Measurements from ENCODE around the gene SULT2B1. TPM values are rescaled to one million over a fixed set of nuclear protein-coding genes. Genes with fewer than 3 reads are reported as not detected.
"Not testable (repeated sequence)": the region's sequence is repeated elsewhere in the genome, so short reads cannot be mapped to it uniquely, and the experiment has no call there.

Gene SULT2B1
- total RNA-seq, 1 donor from 2014 or later: not detected

GRCh38 chr19:48618916-48619691, 67.1 kb downstream of the SULT2B1 start, which contains the start of the genes RPL18 and SPHK2:
RPL18 (minus strand) TSS chr19:48619178; CDS start chr19:48619143, 35 bp downstream.
SPHK2 (plus strand) TSS chr19:48619506; CDS start chr19:48620515, 1,009 bp downstream.
- DNase-seq (ENCODE audit: low read depth in 2 of 2): peak; percentile 100

DNA sequence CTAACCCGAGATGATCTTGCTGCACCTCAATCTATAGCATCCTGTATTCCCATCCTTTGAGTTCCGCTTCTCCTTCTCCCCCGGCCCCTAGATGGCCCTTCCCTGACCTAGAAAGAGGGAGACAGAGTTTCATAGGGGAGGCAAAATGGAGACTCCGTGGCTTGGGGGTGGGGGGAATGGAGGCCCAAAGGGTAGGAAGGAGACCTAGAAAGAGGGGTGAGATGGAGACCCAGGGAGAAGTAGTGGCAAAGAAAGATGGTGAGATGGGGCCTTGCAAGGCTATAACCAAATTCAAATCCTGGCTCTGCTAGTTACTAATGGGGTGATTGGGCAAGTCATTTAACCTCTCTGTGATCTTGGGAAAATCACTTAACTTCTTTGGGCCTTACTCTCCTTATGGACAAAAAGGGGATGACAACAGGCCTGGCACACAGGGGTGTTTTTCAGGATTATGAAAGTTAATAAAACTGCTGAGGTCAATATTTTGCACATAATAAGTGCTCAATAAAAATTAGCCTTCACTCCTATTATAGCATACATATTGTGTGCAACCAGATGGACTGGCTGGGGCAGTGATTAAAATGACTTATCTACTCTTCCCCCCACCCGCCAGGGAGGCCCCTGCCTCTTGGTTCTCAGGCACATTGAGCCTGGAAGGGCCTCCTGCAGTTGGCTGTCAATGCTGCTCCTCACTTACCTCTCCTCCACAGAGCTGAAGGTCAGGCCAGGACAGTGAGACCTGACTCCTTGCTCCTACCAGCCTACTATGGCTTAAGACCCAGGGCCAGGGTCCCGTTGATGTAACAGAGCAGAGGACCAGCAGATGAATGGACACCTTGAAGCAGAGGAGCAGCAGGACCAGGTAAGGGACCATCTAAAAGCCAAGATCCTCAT, 68.0 kb downstream of the SULT2B1 start:
- no peak for DNase-seq (ENCODE audit: low read depth in 2 of 2)

GRCh38 chr19:48623556-48624066, 71.6 kb downstream of the SULT2B1 start:
- no peak for DNase-seq (ENCODE audit: low read depth in 2 of 2)

- peak; percentile 99 for DNase-seq (ENCODE audit: low read depth in 2 of 2)
Measured at GRCh38 chr19:48624067-48624594, 72.2 kb downstream of the SULT2B1 start.

DNA sequence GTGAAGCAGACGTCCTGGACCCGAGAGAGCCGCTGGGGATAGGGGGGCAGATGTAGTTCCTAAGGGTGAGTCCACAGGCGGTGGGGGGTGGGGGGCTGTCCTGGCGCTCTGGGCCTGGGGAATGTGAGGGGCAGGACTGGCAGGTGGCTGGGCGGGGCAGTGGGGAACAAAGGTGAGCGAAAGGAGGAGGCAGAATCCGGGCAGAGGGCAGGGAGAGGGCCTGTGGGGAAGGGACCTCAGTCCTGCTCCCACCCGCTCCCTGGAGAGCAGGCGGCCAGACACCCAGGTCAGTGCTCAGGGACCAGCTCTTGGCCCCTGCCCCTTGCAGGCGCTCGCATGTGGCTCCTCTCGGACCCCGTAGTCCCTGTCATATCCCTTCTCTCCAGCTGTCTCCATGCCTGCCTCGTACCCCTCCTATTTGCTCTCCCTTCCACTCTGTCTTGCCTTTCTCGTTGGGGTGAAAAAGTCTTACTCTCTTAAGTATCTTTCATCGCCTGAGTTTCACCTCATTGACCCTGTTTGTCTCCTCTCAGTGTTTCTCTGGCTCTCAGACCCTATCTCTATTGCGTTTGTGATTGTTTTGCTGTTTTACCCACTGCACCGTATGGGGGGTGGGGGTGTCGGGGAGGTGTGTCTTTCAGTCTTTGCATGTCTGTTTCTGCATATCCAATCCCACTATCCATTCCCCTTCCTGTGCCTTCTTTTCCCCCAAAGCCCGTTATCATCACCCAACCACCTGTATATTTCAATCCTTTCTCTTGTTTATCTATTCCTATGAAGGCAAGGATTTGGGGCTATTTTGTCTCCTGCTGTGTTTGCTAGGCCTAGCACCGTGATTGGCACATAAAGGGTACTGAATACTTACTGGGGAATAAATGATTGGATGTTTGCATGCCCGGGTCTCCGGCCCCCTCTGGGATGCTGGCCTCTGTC, 73.1 kb downstream of the SULT2B1 start:
- no peak for DNase-seq (ENCODE audit: low read depth in 2 of 2)

DNA sequence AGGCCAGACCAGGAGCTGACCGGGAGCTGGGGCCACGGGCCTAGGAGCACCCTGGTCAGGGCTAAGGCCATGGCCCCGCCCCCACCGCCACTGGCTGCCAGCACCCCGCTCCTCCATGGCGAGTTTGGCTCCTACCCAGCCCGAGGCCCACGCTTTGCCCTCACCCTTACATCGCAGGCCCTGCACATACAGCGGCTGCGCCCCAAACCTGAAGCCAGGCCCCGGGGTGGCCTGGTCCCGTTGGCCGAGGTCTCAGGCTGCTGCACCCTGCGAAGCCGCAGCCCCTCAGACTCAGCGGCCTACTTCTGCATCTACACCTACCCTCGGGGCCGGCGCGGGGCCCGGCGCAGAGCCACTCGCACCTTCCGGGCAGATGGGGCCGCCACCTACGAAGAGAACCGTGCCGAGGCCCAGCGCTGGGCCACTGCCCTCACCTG, 73.9 kb downstream of the SULT2B1 start:
- no peak for DNase-seq (ENCODE audit: low read depth in 2 of 2)

DNA sequence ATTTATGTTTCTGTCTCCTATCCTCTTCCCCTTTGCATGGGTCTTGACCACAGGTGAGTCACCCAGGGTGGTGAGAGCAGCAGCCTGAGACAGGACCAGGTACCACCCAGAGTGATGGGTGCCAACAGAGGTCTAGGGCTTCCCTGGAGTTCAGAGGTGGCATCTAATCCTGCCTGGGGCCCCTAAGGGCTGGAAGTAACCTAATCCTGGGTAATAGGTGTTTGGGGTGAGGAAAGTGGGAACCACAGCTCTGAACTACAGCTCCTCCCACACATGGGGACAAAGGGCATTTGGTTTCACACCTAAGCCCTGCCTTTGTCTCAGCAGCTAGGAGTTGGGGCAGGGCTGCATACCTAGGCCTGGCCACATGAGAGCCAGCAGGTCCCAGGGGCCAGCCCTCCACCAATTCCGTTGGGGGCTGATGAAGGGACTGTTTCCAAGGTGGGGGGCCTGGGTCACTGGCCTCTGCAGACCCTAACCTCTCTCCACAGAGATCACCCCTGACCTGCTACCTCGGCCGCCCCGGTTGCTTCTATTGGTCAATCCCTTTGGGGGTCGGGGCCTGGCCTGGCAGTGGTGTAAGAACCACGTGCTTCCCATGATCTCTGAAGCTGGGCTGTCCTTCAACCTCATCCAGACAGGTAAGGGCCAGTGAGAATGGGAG, 75.4 kb downstream of the SULT2B1 start:
- DNase-seq (ENCODE audit: low read depth in 2 of 2): no peak

DNA sequence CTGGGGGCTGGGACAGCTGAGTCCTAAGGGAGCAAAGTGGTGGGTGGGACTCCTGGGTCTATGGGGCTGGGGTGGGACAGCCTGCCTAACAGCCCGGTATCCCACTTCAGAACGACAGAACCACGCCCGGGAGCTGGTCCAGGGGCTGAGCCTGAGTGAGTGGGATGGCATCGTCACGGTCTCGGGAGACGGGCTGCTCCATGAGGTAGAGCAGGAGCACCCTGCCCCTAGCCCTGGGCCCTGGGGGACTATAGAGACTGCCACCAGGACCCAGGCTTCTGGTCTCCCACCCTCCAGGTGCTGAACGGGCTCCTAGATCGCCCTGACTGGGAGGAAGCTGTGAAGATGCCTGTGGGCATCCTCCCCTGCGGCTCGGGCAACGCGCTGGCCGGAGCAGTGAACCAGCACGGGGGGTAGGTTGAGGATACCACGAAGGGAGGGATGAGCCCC, 75.9 kb downstream of the SULT2B1 start:
- DNase-seq (ENCODE audit: low read depth in 2 of 2): no peak

DNA sequence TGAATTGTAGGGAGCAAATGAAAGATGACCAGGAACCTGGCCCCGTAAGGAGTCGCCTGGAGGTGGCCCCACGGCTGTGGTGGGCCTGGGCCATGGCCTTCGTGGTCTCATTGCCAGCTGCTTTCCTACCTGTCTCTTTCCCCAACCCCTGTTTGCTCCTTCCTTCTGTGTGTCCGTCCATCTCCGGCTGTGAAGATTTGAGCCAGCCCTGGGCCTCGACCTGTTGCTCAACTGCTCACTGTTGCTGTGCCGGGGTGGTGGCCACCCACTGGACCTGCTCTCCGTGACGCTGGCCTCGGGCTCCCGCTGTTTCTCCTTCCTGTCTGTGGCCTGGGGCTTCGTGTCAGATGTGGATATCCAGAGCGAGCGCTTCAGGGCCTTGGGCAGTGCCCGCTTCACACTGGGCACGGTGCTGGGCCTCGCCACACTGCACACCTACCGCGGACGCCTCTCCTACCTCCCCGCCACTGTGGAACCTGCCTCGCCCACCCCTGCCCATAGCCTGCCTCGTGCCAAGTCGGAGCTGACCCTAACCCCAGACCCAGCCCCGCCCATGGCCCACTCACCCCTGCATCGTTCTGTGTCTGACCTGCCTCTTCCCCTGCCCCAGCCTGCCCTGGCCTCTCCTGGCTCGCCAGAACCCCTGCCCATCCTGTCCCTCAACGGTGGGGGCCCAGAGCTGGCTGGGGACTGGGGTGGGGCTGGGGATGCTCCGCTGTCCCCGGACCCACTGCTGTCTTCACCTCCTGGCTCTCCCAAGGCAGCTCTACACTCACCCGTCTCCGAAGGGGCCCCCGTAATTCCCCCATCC, 76.7 kb downstream of the SULT2B1 start:
- DNase-seq (ENCODE audit: low read depth in 2 of 2): no peak

DNA sequence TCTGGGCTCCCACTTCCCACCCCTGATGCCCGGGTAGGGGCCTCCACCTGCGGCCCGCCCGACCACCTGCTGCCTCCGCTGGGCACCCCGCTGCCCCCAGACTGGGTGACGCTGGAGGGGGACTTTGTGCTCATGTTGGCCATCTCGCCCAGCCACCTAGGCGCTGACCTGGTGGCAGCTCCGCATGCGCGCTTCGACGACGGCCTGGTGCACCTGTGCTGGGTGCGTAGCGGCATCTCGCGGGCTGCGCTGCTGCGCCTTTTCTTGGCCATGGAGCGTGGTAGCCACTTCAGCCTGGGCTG, 77.3 kb downstream of the SULT2B1 start:
- DNase-seq (ENCODE audit: low read depth in 2 of 2): no peak

- peak in 1 of 2 donors; percentile 92 for DNase-seq (ENCODE audit: low read depth in 2 of 2)
Measured at GRCh38 chr19:48629599-48630295, 77.8 kb downstream of the SULT2B1 start.

DNA sequence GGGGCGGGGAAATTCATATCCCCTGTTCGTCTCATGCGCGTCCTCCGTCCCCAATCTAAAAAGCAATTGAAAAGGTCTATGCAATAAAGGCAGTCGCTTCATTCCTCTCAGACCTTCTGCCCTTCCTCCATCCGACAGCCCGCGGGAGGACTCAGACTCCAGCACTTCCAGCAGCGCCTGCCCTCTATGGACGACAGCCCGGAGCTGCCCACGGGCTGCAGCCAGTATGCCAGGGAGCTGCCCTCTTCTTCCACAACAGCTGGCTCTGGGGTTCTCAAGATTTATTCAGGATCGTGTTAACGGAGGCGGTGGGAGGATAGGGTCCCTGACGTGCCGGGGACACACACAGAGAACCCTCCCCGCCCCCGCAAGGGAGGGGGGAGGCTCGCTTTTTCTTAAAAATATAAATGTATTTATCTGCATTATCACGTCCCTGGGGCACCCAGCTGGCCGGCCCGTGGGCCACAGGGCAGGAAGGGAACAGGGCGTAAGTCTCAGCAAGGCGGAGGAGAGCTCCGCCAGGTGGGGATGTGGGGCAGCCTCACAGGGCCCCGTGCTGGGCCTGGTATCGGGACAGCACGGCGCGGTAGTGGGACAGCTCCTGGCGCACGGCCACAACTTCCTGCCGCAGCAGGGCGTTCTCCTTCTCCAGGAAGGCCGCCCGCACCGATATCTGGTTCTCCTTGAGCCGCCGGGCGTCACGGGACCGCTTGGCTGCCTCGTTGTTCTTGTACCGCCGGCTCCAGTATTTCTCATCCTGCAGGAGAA, 78.5 kb downstream of the SULT2B1 start:
- DNase-seq (ENCODE audit: low read depth in 2 of 2): peak; percentile 57 to 75

DNA sequence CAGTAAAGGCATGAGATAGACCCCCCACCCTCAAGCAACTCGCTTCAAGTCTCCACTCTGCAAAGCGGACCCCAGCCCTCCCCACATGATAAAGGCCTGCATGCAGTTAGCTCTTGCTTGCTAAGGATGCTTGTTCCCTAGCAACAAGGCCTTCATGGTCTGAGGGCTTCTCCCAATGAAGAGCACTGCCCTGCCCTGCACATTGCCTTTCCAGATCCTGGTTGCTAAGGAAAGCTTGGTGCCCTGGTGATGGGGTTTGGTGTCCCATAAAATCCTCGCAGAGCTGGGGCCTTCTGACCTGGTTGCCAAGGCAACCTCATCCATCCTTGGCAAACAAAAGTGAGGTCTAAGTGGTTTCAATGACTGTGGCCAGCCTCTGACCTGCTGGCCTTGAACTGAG, 79.3 kb downstream of the SULT2B1 start:
- DNase-seq (ENCODE audit: low read depth in 2 of 2): no peak

GRCh38 chr19:48632286-48632685, 80.3 kb downstream of the SULT2B1 start:
- not testable (repeated sequence) for DNase-seq (ENCODE audit: low read depth in 2 of 2)

DNA sequence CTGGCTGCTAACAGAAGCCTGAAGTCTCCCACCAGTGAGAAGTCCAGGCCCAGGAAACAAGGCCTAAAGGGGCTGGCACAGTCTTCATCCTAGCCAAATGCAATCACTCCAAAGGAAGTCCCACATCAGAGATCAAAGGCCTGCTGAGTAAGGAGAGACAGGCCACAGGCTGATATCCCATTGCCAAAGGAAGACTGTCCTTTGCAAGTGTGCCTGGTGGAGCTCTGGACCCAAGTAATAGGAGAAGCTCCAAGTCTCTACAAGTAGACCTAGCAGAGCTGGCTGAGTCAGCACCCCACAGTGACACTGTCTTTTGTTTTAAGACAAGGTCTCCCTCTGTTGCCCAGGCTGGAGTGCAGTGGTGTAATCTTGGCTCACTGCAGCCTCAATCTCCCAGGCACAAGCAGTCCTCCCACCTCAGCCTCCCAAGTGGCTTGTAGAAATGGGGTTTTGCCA, 80.7 kb downstream of the SULT2B1 start:
- no peak for DNase-seq (ENCODE audit: low read depth in 2 of 2)

- no peak for DNase-seq (ENCODE audit: low read depth in 2 of 2)
Measured at GRCh38 chr19:48633148-48634035, 81.4 kb downstream of the SULT2B1 start.

DNA sequence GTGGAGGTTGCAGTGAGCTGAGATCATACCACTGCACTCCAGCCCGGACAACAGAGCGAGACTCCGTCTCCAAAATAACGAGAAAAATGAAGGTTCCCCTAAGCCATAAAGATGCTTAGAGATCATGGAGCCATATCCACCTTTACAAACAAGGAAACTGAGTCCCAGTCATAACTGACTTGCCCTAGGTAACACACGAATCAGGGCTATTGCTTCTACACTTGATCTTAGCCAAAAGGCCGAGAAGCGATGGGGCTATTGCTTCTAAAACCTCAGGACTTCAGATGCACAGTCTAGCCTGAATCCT, 82.0 kb downstream of the SULT2B1 start:
- no peak for DNase-seq (ENCODE audit: low read depth in 2 of 2)

All from lung microvascular endothelial cell (primary cell).